GM21381 (cell line): Measurements from ENCODE around the gene SMYD2.

ENCODE experiments used
- ATAC-seq: cut with Tn5 transposase; IDR thresholded peaks from one replicate; pipeline ENCODE4 v1.9.1; 2021; ENCODE audit warnings: mild to moderate bottlenecking, moderate library complexity; ENCODE audit not compliant: unreplicated experiment

Gene SMYD2

DNA sequence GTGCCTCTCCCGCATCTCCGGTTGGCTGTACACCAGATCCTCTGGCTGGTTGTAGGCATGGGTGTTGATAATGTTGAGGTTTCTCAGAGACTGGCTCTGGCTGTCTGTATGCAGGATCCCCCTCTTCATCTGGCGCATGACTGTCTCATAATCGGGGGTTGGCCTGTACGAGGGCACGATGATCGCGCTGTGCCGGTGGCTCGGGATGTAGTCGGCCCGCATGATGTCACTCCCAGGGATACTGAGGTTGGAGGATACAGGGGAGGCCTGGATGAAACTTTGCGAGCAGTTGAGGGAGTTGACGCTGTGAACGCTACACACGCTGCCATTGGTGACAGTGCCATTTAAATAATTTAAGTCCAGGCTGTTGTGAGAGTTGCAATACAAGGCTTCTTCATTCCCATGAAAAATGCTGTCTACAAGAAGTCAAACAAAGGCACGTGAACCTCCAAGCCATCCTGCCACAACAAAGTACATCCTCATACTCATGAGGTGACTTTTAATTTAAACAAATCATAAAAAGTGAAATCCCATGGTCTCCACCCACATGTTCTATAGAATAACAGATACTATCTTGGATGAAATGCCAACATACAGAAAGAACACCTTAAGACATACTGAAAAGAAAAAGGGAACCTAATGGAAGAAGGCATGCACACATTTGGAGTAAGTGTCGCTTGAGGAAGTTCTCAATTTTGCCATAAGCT, 103.6 kb downstream of the SMYD2 start:
- ATAC-seq, result no peak

DNA sequence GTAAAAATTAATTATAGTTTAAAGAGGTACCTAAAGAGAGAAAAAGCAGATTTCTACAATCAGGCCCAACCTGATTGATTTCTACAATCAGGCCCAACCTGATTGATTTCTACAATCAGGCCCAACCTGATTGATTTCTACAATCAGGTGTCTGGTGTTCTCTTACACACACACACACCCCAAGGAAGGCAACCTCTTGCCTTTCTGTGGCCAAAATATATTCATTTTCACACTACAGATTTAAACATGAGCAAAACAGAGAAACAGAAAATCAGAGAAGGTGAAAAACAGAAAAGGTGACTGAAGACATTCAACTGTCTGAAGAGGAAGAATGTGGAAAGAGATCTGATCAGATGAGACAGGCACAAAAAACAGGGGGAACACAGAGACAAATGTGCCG, 104.5 kb downstream of the SMYD2 start:
- ATAC-seq, result no peak

DNA sequence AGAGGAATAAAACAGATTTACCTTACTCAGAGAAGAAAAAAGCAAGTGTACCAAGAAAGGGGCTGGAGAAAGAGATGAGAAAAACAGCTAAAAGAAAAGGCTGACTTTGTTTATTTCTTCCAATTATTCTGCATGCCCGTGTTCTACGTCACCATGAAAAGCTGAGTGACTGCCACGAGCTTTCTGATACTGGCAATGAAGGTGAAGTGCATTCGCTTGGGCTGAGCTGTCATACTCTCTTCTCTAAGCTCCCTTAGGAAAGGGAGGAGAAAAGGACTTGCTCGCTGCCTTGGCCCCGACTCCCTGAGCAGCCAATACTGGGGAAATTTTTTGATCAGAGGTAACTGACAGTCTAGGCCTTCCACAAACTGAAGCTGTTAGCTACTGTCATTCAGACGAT, 105.4 kb downstream of the SMYD2 start:
- ATAC-seq, result no peak
